GM12878 (cell line): ENCODE results near the gene VTI1A. TPM values are rescaled to one million over a fixed set of nuclear protein-coding genes. Genes with fewer than 3 reads are reported as not detected.

Experiments used
- ATAC-seq: fragments of 200-7000 bp; cut with Tn5 transposase; 3 replicates; pipeline ENCODE4 v1.9.1; 2020; ENCODE audit warnings: mild to moderate bottlenecking, moderate library complexity
- BruUV-seq: library from RNA; stranded (reverse); fragments of 400-500 nt; replicated peaks from 2 replicates; lab custom pipeline; 2021; lab: Mats Ljungman, UMichigan
- CTCF ChIA-PET: fragments of 300-600 bp; sonication (Branson Sonifier 250); formaldehyde crosslinking; extraction: SDS; loops from one replicate; lab custom pipeline; 2021; ENCODE audit warnings: inconsistent platforms; lab: Yijun Ruan, JAX
- POLR2A ChIA-PET: fragments of 350-600 bp; formaldehyde crosslinking; extraction: SDS; loops from one replicate; lab custom pipeline; 2021; ENCODE audit warnings: inconsistent platforms; lab: Charles Lee
- RAD21 ChIA-PET: fragments of 300-600 bp; sonication (Branson Sonifier 250); formaldehyde crosslinking; loops from one replicate; lab custom pipeline; 2023; ENCODE audit warnings: antibody characterized with exemption; ENCODE audit not compliant: unreplicated experiment; lab: Charles Lee
- SMC1A ChIA-PET: fragments of 300-600 bp; sonication (Branson Sonifier 250); formaldehyde crosslinking; loops from one replicate; lab custom pipeline; 2023; ENCODE audit not compliant: unreplicated experiment, uncharacterized antibody; lab: Charles Lee
- DNase-seq: peaks from one replicate; pipeline ENCODE4 v3.0.0-alpha.2; 2011; ENCODE audit warnings: low read depth, low spot score
- FAIRE-seq: peaks from 3 replicates; lab custom pipeline; 2011; peaks lifted over from hg19 to GRCh38; lab: Jason Lieb, UNC
- H2AFZ ChIP-seq: 2 replicates; pipeline ENCODE4 v1.6.0; 2011; ENCODE audit warnings: low read depth, low read length, control low read depth; ENCODE audit not compliant: control insufficient read depth
- H3K27ac ChIP-seq: 2 replicates; pipeline ENCODE4 v1.5.1; 2011; ENCODE audit warnings: control low read depth; ENCODE audit not compliant: control insufficient read depth, insufficient read depth
- H3K27me3 ChIP-seq, 2 experiments: replicated peaks in 1 of 2; 2 replicates each; pipeline versions ENCODE4 v1.6.0 to v1.6.1; 2011; ENCODE audit warnings: low read length in 1 of 2; ENCODE audit not compliant: control insufficient read depth in 2 of 2, insufficient read depth in 2 of 2
- H3K36me3 ChIP-seq, 2 experiments: 2 replicates each; pipeline ENCODE4 v1.5.1; 2011; ENCODE audit warnings: low read length in 1 of 2; ENCODE audit not compliant: control insufficient read depth in 2 of 2, insufficient read depth in 2 of 2
- H3K4me1 ChIP-seq: 2 replicates; pipeline ENCODE4 v1.6.1; 2011; ENCODE audit warnings: mild to moderate bottlenecking, low read length, moderate library complexity, mixed read lengths; ENCODE audit not compliant: control insufficient read depth, insufficient read depth
- H3K4me2 ChIP-seq: 2 replicates; pipeline ENCODE4 v1.6.0; 2011; ENCODE audit warnings: control low read depth; ENCODE audit not compliant: control insufficient read depth, insufficient read depth
- H3K4me3 ChIP-seq: fragments of 200-600 bp; sonication (generic); 2 replicates; pipeline ENCODE4 v1.5.1; 2016
- H3K79me2 ChIP-seq: 2 replicates; pipeline ENCODE4 v1.6.0; 2011; ENCODE audit warnings: low read length; ENCODE audit not compliant: control insufficient read depth, insufficient read depth
- H3K9ac ChIP-seq: 2 replicates; pipeline ENCODE4 v1.8.0; 2011; ENCODE audit warnings: low read length, control low read depth, mixed read lengths; ENCODE audit not compliant: control insufficient read depth, insufficient read depth
- H3K9me3 ChIP-seq: replicated peaks from 3 replicates; pipeline ENCODE4 v1.5.1; 2011; ENCODE audit warnings: mild to moderate bottlenecking, low read length; ENCODE audit not compliant: control insufficient read depth, insufficient read depth
- H4K20me1 ChIP-seq: 2 replicates; pipeline ENCODE4 v1.6.0; 2011; ENCODE audit not compliant: control insufficient read depth, insufficient read depth
- POLR2AphosphoS2 ChIP-seq: IDR thresholded peaks from 2 replicates; pipeline ENCODE4 v1.6.1; 2011; ENCODE audit warnings: low read depth, mild to moderate bottlenecking, low read length, improper control_type of control experiment, moderate library complexity
- SKIL ChIP-seq: fragments of 450-650 bp; IDR thresholded peaks from 2 replicates; pipeline ENCODE4 v1.6.1; 2017; ENCODE audit warnings: mild to moderate bottlenecking, low read depth, inconsistent platforms; ENCODE audit not compliant: poor library complexity, severe bottlenecking
- SMARCA5 ChIP-seq: fragments of 450-650 bp; IDR thresholded peaks from 2 replicates; pipeline ENCODE4 v1.6.1; 2017; ENCODE audit warnings: mild to moderate bottlenecking
- WGBS: methylation state at CpG from one replicate; pipeline ENCODE4 v1.1.6; 2016; ENCODE audit warnings: low lambda C conversion rate; ENCODE audit not compliant: insufficient replicate concordance, insufficient coverage; ENCODE audit errors: missing lambda C conversion rate; 5-methylcytosine and 5-hydroxymethylcytosine counted together
- in situ Hi-C: fragments of 300-500 bp; cut with MboI; formaldehyde crosslinking; loops from 9 replicates; pipeline ENCODE4 v1.14.3; 2018; ENCODE audit warnings: mixed read lengths
- intact Hi-C: fragments of 100-400 bp; cut with micrococcal nuclease; formaldehyde crosslinking; loops from one replicate; pipeline ENCODE4 v1.14.2; 2022; ENCODE audit not compliant: unreplicated experiment
- polyA plus RNA-seq, 11 experiments: library from polyadenylated mRNA; depleted of rRNA in 4 of 11; unstranded in 6 of 11; stranded (reverse) in 5 of 11; fragments of >200 nt; fragmentation: Nextera tagmentation in 4 of 11; fragmentation: Illumina TruSeq in 1 of 11; extraction: Ambion mirVana in 4 of 11; extraction: Trizol in 1 of 11; gene quantifications; 1 replicate in 1 of 11; 2 replicates in 10 of 11; pipeline versions ENCODE4 v1.2.1 to v1.2.3, GENCODE V29; 2011 to 2016; ENCODE audit warnings: inconsistent platforms in 2 of 11, missing spikeins in 2 of 11, low read depth in 1 of 11
- total RNA-seq, 4 experiments: library from RNA; depleted of rRNA in 3 of 4; stranded (reverse); fragments of >200 nt in 3 of 4; fragmentation: Illumina TruSeq in 1 of 4; extraction: Trizol in 1 of 4; gene quantifications; 2 replicates each; pipeline versions ENCODE4 v1.2.1 to v1.2.3, GENCODE V29; 2013 to 2021
- TF ChIP-seq, protein P1 (sequence below): fragments of 450-650 bp; formaldehyde crosslinking; IDR thresholded peaks from 2 replicates; pipeline ENCODE4 v1.4.0; 2020; ENCODE audit warnings: mild to moderate bottlenecking, moderate library complexity

VTI1A gene
- total and polyA plus RNA-seq, 10 of the 15 experiments (the other 5 are each of a cell fraction or from before 2014, with no cell fraction given): 12.4 to 43.2 (median 27.5) TPM

DNA sequence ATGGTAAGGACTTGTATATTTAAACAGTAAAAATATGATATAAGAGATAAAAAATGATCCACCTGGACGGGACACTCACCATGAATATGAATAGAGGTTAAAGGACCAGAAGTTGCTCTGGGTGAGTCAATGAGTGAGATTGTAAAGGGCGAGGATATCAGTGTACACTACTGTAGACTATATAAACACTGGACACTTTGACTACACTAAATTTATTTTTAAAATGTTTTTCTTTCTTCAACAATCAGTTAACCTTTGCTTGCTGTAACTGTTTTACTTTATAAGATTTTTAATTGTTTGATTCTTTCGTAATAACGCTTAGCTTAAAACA lies 202.8 kb downstream of the VTI1A start:
- FAIRE-seq (no peak), ATAC-seq (no peak), DNase-seq (no peak)
- no peaks in the 10 kb centered on the region for H3K27me3 ChIP-seq
- BruUV-seq: no TSS peak
- CTCF ChIA-PET: no interaction called here
- SMC1A ChIA-PET: interaction anchor here (2.1 kb wide), 1 partner anchor 10 kb away, joined by 5 read pairs; no protein-coding TSS in a partner anchor
- H3K9ac ChIP-seq: no peak overlapping the region
- POLR2A ChIA-PET: no interaction called here
- no peak for TF ChIP-seq SMARCA5
- no peak for TF ChIP-seq SKIL
- TF ChIP-seq, protein P1, sequence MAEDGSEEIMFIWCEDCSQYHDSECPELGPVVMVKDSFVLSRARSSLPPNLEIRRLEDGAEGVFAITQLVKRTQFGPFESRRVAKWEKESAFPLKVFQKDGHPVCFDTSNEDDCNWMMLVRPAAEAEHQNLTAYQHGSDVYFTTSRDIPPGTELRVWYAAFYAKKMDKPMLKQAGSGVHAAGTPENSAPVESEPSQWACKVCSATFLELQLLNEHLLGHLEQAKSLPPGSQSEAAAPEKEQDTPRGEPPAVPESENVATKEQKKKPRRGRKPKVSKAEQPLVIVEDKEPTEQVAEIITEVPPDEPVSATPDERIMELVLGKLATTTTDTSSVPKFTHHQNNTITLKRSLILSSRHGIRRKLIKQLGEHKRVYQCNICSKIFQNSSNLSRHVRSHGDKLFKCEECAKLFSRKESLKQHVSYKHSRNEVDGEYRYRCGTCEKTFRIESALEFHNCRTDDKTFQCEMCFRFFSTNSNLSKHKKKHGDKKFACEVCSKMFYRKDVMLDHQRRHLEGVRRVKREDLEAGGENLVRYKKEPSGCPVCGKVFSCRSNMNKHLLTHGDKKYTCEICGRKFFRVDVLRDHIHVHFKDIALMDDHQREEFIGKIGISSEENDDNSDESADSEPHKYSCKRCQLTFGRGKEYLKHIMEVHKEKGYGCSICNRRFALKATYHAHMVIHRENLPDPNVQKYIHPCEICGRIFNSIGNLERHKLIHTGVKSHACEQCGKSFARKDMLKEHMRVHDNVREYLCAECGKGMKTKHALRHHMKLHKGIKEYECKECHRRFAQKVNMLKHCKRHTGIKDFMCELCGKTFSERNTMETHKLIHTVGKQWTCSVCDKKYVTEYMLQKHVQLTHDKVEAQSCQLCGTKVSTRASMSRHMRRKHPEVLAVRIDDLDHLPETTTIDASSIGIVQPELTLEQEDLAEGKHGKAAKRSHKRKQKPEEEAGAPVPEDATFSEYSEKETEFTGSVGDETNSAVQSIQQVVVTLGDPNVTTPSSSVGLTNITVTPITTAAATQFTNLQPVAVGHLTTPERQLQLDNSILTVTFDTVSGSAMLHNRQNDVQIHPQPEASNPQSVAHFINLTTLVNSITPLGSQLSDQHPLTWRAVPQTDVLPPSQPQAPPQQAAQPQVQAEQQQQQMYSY (CRISPR knock-in tag): no peak
- no peak for TF ChIP-seq POLR2AphosphoS2
- no peaks in the 10 kb centered on the region for H3K9me3 ChIP-seq
- no peaks in the 10 kb centered on the region for H3K4me1 ChIP-seq
- H3K36me3 ChIP-seq: no peaks in the 10 kb centered on the region
- no peak overlapping the region for H3K4me2 ChIP-seq
- H3K27ac ChIP-seq: no peak overlapping the region
- WGBS: 98% methylated on average over 4 of the region's 4 CpGs
- H4K20me1 ChIP-seq: no peaks in the 10 kb centered on the region
- in situ Hi-C loops (no loop called here), intact Hi-C loops (no loop called here)
- H3K4me3 ChIP-seq: no peak overlapping the region
- no peak overlapping the region for H2AFZ ChIP-seq
- RAD21 ChIA-PET: no interaction called here
- no peaks in the 10 kb centered on the region for H3K79me2 ChIP-seq
